IPS-15b (cell line): Measurements from ENCODE around the gene SLC51B.
A peak's percentile ranks its signal among the peaks of the same experiment; 100 is the strongest.
"Not testable (repeated sequence)": the region's sequence is repeated elsewhere in the genome, so short reads cannot be mapped to it uniquely, and the experiment has no call there.

Experiments used
- H3K27me3 ChIP-seq: one replicate; pipeline ENCODE4 v1.6.1; 2013; ENCODE audit warnings: low read length; ENCODE audit not compliant: control insufficient read depth, insufficient read depth
- H3K36me3 ChIP-seq: one replicate; pipeline ENCODE4 v1.6.1; 2013; ENCODE audit warnings: low read length; ENCODE audit not compliant: control insufficient read depth, insufficient read depth
- H3K4me1 ChIP-seq: one replicate; pipeline ENCODE4 v1.6.1; 2013; ENCODE audit warnings: mild to moderate bottlenecking, low read length; ENCODE audit not compliant: control insufficient read depth, insufficient read depth
- H3K4me3 ChIP-seq: one replicate; pipeline ENCODE4 v1.5.1; 2013; ENCODE audit warnings: low read depth, low read length
- H3K9ac ChIP-seq: one replicate; pipeline ENCODE4 v1.6.1; 2013; ENCODE audit warnings: low read depth, mild to moderate bottlenecking, low read length
- H3K9me3 ChIP-seq: one replicate; pipeline ENCODE4 v1.6.1; 2013; ENCODE audit warnings: mild to moderate bottlenecking, low read length; ENCODE audit not compliant: control insufficient read depth, insufficient read depth

SLC51B gene

DNA sequence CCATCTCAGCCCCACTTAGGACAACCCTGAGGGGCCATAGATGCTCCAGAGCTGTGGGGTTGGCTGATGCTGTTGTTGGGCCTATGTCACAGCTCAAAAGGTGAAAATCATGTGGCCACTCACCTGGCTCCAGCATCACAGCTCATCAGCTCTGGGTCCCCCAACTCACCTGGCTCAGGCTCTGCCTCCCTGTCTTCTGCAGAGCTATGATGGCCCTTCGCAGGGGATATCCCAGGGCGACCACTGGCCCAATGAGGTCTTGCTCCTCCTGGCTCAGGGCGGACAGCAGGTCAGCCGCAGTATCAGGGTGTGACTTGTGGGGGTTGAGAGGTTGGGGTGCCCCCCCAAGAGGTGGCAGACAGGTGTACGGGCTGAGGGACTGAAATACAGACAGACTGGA, 54.1 kb downstream of the SLC51B start:
- Histone ChIP-seq H3K36me3 (no peaks in the 10 kb centered on the region), H3K9me3 (no peaks in the 10 kb centered on the region), H3K9ac (no peak overlapping the region), H3K4me1 (no peaks in the 10 kb centered on the region), H3K4me3 (no peak overlapping the region), H3K27me3 (peaks cover 3% of the 10 kb centered on the region)

- H3K36me3 ChIP-seq, H3K4me3 ChIP-seq, H3K4me1 ChIP-seq, H3K9ac ChIP-seq, H3K27me3 ChIP-seq, H3K9me3 ChIP-seq: not testable (repeated sequence)
These were observed 54.6 kb downstream of the SLC51B start for GRCh38 chr15:65099801-65100200.

DNA sequence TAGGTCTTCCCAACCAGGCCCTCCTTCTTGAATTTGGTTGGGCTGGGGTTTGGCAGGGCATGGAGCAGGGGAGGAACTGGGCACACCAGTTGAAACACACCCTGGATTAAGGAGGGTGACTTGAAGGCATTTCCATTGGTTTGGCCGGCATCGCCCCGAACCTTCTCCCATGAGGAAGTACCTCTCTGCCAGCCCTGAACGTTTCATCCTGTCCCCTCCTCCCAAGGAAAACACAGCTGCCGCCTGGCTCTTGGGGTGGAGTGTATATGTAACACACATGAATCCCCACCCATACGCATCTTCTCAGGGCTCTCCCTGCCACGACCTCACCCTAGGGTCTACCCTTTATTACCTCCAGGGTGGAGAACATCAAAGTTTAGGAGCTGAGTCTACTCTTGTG, 55.3 kb downstream of the SLC51B start:
- peaks cover 3% of the 10 kb centered on the region for H3K27me3 ChIP-seq
- H3K4me1 ChIP-seq = no peaks in the 10 kb centered on the region
- H3K9ac ChIP-seq = no peak overlapping the region
- H3K36me3 ChIP-seq = no peaks in the 10 kb centered on the region
- no peak overlapping the region for H3K4me3 ChIP-seq
- H3K9me3 ChIP-seq = no peaks in the 10 kb centered on the region

- H3K4me1 ChIP-seq = no peaks in the 10 kb centered on the region
- H3K9ac ChIP-seq = peak overlapping the region; percentile 32
- H3K9me3 ChIP-seq = no peaks in the 10 kb centered on the region
- H3K4me3 ChIP-seq = peak overlapping the region; percentile 28
- no peaks in the 10 kb centered on the region for H3K36me3 ChIP-seq
- peaks cover 3% of the 10 kb centered on the region for H3K27me3 ChIP-seq
These were observed 56.3 kb downstream of the SLC51B start for GRCh38 chr15:65101411-65101890.

GRCh38 chr15:65101891-65102708, 56.9 kb downstream of the SLC51B start:
- H3K9me3 ChIP-seq = no peaks in the 10 kb centered on the region
- no peaks in the 10 kb centered on the region for H3K4me1 ChIP-seq
- no peaks in the 10 kb centered on the region for H3K36me3 ChIP-seq
- peaks cover 3% of the 10 kb centered on the region for H3K27me3 ChIP-seq
- no peak overlapping the region for H3K9ac ChIP-seq
- H3K4me3 ChIP-seq = peak overlapping the region; percentile 39

DNA sequence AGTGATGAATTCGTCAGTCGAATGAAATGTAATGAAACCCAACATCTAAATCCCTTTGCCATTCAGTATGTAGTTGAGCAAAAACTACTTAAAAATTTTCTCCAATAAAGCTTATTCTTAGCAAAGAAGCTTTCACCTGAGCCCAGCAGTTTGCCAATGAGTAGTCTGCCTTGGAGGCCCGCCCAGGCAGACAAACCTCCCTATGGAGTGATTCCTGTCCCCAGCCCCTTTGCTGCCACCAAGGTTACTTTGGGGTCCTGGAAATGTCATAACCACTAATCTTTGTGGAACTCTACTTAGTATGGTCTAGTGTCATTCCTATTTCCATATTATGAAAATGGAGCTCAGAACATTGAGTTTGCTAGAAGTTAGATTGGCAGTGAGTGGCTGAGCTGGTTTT, 57.7 kb downstream of the SLC51B start:
- Histone ChIP-seq H3K9me3 (no peaks in the 10 kb centered on the region), H3K4me3 (peak overlapping the region; percentile 39), H3K9ac (no peak overlapping the region), H3K36me3 (no peaks in the 10 kb centered on the region), H3K27me3 (peaks cover 3% of the 10 kb centered on the region), H3K4me1 (no peaks in the 10 kb centered on the region)
